Measurements from ENCODE around the gene RSPO4. TPM values are rescaled to one million over a fixed set of nuclear protein-coding genes. Genes with fewer than 3 reads are reported as not detected.

RSPO4 gene
- total RNA-seq, 2 experiments from 2014 or later: not detected

- H3K27ac ChIP-seq (ENCODE audit: low read depth, low read length, poor library complexity, severe bottlenecking): no peak overlapping the region
- H3K4me1 ChIP-seq (ENCODE audit: insufficient read depth, low read length, poor library complexity, severe bottlenecking): no peaks in the 10 kb centered on the region
- H2AFZ ChIP-seq (ENCODE audit: low read length): no peak overlapping the region
- H4K20me1 ChIP-seq (ENCODE audit: insufficient read depth, low read length): no peaks in the 10 kb centered on the region
- POLR2A ChIA-PET: no interaction called here
- H3K36me3 ChIP-seq (ENCODE audit: insufficient read depth, low read length): no peaks in the 10 kb centered on the region
- H3K4me3 ChIP-seq (ENCODE audit: low read depth, low read length, poor library complexity, severe bottlenecking): no peak overlapping the region
- intact Hi-C loops (cut with micrococcal nuclease; ENCODE audit: unreplicated experiment): no loop called here
- no peaks in the 10 kb centered on the region for H3K9me3 ChIP-seq (ENCODE audit: low read length)
- H3K4me2 ChIP-seq (ENCODE audit: low read length): no peak overlapping the region
- no peak for DNase-seq (ENCODE audit: low spot score)
- H3K9me2 ChIP-seq (ENCODE audit: insufficient read depth, low read length): no peaks in the 10 kb centered on the region
- BruUV-seq (replicated peaks): no TSS peak
- H3K79me2 ChIP-seq (ENCODE audit: insufficient read depth, low read depth, low read length): no peaks in the 10 kb centered on the region
- TF ChIP-seq, protein P1, sequence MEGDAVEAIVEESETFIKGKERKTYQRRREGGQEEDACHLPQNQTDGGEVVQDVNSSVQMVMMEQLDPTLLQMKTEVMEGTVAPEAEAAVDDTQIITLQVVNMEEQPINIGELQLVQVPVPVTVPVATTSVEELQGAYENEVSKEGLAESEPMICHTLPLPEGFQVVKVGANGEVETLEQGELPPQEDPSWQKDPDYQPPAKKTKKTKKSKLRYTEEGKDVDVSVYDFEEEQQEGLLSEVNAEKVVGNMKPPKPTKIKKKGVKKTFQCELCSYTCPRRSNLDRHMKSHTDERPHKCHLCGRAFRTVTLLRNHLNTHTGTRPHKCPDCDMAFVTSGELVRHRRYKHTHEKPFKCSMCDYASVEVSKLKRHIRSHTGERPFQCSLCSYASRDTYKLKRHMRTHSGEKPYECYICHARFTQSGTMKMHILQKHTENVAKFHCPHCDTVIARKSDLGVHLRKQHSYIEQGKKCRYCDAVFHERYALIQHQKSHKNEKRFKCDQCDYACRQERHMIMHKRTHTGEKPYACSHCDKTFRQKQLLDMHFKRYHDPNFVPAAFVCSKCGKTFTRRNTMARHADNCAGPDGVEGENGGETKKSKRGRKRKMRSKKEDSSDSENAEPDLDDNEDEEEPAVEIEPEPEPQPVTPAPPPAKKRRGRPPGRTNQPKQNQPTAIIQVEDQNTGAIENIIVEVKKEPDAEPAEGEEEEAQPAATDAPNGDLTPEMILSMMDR (conservative IDR thresholded peaks at IDR 0.05; ENCODE audit: low read length): no peak
- TF ChIP-seq EZH2phosphoT487 (IDR thresholded peaks at IDR 0.05; ENCODE audit: borderline replicate concordance, low read depth, low read length): no peak
- CTCF ChIA-PET (ENCODE audit: unreplicated experiment): no interaction called here
These were observed 995 bp downstream of the RSPO4 start for GRCh38 chr20:1001116-1001515.

- Histone ChIP-seq H3K4me2 (ENCODE audit: low read length) (no peak overlapping the region), H3K9me2 (ENCODE audit: insufficient read depth, low read length) (no peaks in the 10 kb centered on the region), H3K36me3 (ENCODE audit: insufficient read depth, low read length) (no peaks in the 10 kb centered on the region), H3K27ac (ENCODE audit: low read depth, low read length, poor library complexity, severe bottlenecking) (no peak overlapping the region), H3K9me3 (ENCODE audit: low read length) (no peaks in the 10 kb centered on the region), H3K4me1 (ENCODE audit: insufficient read depth, low read length, poor library complexity, severe bottlenecking) (no peaks in the 10 kb centered on the region), H4K20me1 (ENCODE audit: insufficient read depth, low read length) (no peaks in the 10 kb centered on the region), H3K79me2 (ENCODE audit: insufficient read depth, low read depth, low read length) (no peaks in the 10 kb centered on the region), H2AFZ (ENCODE audit: low read length) (no peak overlapping the region), H3K4me3 (ENCODE audit: low read depth, low read length, poor library complexity, severe bottlenecking) (no peak overlapping the region)
- intact Hi-C loops (cut with micrococcal nuclease; ENCODE audit: unreplicated experiment): no loop called here
- no peak for TF ChIP-seq EZH2phosphoT487 (IDR thresholded peaks at IDR 0.05; ENCODE audit: borderline replicate concordance, low read depth, low read length)
- TF ChIP-seq, protein P1 (conservative IDR thresholded peaks at IDR 0.05; ENCODE audit: low read length): no peak
- no TSS peak for BruUV-seq (replicated peaks)
- ChIA-PET POLR2A (interaction anchor here (0.6 kb wide), 1 partner anchor 463 kb away, joined by 9 read pairs; no protein-coding TSS in a partner anchor), CTCF (ENCODE audit: unreplicated experiment) (no interaction called here)
- DNase-seq (ENCODE audit: low spot score): no peak
These were observed 3.8 kb downstream of the RSPO4 start for GRCh38 chr20:998231-998830.

GRCh38 chr20:997486-997885 is 4.6 kb downstream of the RSPO4 start:
- no peaks in the 10 kb centered on the region for H3K4me1 ChIP-seq (ENCODE audit: insufficient read depth, low read length, poor library complexity, severe bottlenecking)
- no TSS peak for BruUV-seq (replicated peaks)
- no peak overlapping the region for H3K4me2 ChIP-seq (ENCODE audit: low read length)
- no peak for DNase-seq (ENCODE audit: low spot score)
- no peaks in the 10 kb centered on the region for H3K9me2 ChIP-seq (ENCODE audit: insufficient read depth, low read length)
- POLR2A ChIA-PET: no interaction called here
- TF ChIP-seq, protein P1 (conservative IDR thresholded peaks at IDR 0.05; ENCODE audit: low read length): no peak
- no peak for TF ChIP-seq EZH2phosphoT487 (IDR thresholded peaks at IDR 0.05; ENCODE audit: borderline replicate concordance, low read depth, low read length)
- CTCF ChIA-PET (ENCODE audit: unreplicated experiment): no interaction called here
- no peaks in the 10 kb centered on the region for H3K79me2 ChIP-seq (ENCODE audit: insufficient read depth, low read depth, low read length)
- H3K9me3 ChIP-seq (ENCODE audit: low read length): no peaks in the 10 kb centered on the region
- no peaks in the 10 kb centered on the region for H4K20me1 ChIP-seq (ENCODE audit: insufficient read depth, low read length)
- no peak overlapping the region for H2AFZ ChIP-seq (ENCODE audit: low read length)
- intact Hi-C loops (cut with micrococcal nuclease; ENCODE audit: unreplicated experiment): no loop called here
- H3K36me3 ChIP-seq (ENCODE audit: insufficient read depth, low read length): no peaks in the 10 kb centered on the region
- H3K4me3 ChIP-seq (ENCODE audit: low read depth, low read length, poor library complexity, severe bottlenecking): no peak overlapping the region
- H3K27ac ChIP-seq (ENCODE audit: low read depth, low read length, poor library complexity, severe bottlenecking): no peak overlapping the region

Data from OCI-LY7 (cell line).